ENCODE data around the gene ALDH1A1.
"Not testable (repeated sequence)": the region's sequence is repeated elsewhere in the genome, so short reads cannot be mapped to it uniquely, and the experiment has no call there.

ALDH1A1 gene

GRCh38 chr9:72943844-72944462, 8.9 kb downstream of the ALDH1A1 start:
- no peak for DNase-seq (ENCODE audit: low read depth, low spot score)

- DNase-seq (ENCODE audit: low read depth, low spot score) = no peak
These were observed 10.4 kb downstream of the ALDH1A1 start for GRCh38 chr9:72942451-72942850.

GRCh38 chr9:72939581-72939980, 13.3 kb downstream of the ALDH1A1 start:
- not testable (repeated sequence) for DNase-seq (ENCODE audit: low read depth, low spot score)

GRCh38 chr9:72937545-72937944, 15.3 kb downstream of the ALDH1A1 start:
- no peak for DNase-seq (ENCODE audit: low read depth, low spot score)

GRCh38 chr9:72936679-72937078, 16.2 kb downstream of the ALDH1A1 start:
- no peak for DNase-seq (ENCODE audit: low read depth, low spot score)

GRCh38 chr9:72936266-72936665, 16.6 kb downstream of the ALDH1A1 start:
- no peak for DNase-seq (ENCODE audit: low read depth, low spot score)

GRCh38 chr9:72935595-72935994, 17.3 kb downstream of the ALDH1A1 start:
- DNase-seq (ENCODE audit: low read depth, low spot score) = no peak

GRCh38 chr9:72933730-72934665, 18.9 kb downstream of the ALDH1A1 start:
- no peak for DNase-seq (ENCODE audit: low read depth, low spot score)

GRCh38 chr9:72932619-72933018, 20.2 kb downstream of the ALDH1A1 start:
- DNase-seq (ENCODE audit: low read depth, low spot score) = no peak

GRCh38 chr9:72931897-72932296, 21.0 kb downstream of the ALDH1A1 start:
- DNase-seq (ENCODE audit: low read depth, low spot score) = no peak

- no peak for DNase-seq (ENCODE audit: low read depth, low spot score)
These were observed 21.4 kb downstream of the ALDH1A1 start for GRCh38 chr9:72931437-72931836.

- DNase-seq (ENCODE audit: low read depth, low spot score) = no peak
These were observed 22.0 kb downstream of the ALDH1A1 start for GRCh38 chr9:72930828-72931227.

- DNase-seq (ENCODE audit: low read depth, low spot score) = no peak
These were observed 23.3 kb downstream of the ALDH1A1 start for GRCh38 chr9:72929542-72929941.

GRCh38 chr9:72928042-72928507, 24.8 kb downstream of the ALDH1A1 start:
- no peak for DNase-seq (ENCODE audit: low read depth, low spot score)

GRCh38 chr9:72926506-72926905, 26.3 kb downstream of the ALDH1A1 start:
- DNase-seq (ENCODE audit: low read depth, low spot score) = no peak

- DNase-seq (ENCODE audit: low read depth, low spot score) = no peak
These were observed 27.0 kb downstream of the ALDH1A1 start for GRCh38 chr9:72925891-72926290.

- DNase-seq (ENCODE audit: low read depth, low spot score) = no peak
These were observed 27.6 kb downstream of the ALDH1A1 start for GRCh38 chr9:72925126-72925789.

GRCh38 chr9:72924154-72924790, 28.6 kb downstream of the ALDH1A1 start:
- no peak for DNase-seq (ENCODE audit: low read depth, low spot score)

GRCh38 chr9:72923077-72923476, 29.8 kb downstream of the ALDH1A1 start:
- no peak for DNase-seq (ENCODE audit: low read depth, low spot score)

- no peak for DNase-seq (ENCODE audit: low read depth, low spot score)
These were observed 30.8 kb downstream of the ALDH1A1 start for GRCh38 chr9:72921888-72922654.

Measured in smooth muscle cell of the brain vasculature (primary cell).